Measurements from ENCODE around the gene TEX14. TPM values are rescaled to one million over a fixed set of nuclear protein-coding genes. Genes with fewer than 3 reads are reported as not detected.

TEX14 gene
- polyA plus RNA-seq, 1 donor (not counting 4 experiments of a cell fraction or from before 2014, with no cell fraction given), result 0.16 TPM

GRCh38 chr17:58521680-58522079, 170.2 kb downstream of the TEX14 start:
- H3K4me3 ChIP-seq (ENCODE audit: control insufficient read depth in 2 of 3, extremely low read depth in 1 of 3, insufficient read depth in 2 of 3, low read depth in 1 of 3, low read length in 3 of 3), result no peak overlapping the region
- H3K79me2 ChIP-seq (ENCODE audit: control insufficient read depth, insufficient read depth, low read length), result no peaks in the 10 kb centered on the region
- no peaks in the 10 kb centered on the region for H3K9me3 ChIP-seq (ENCODE audit: control insufficient read depth, low read depth, low read length)
- no peak overlapping the region for H3K27ac ChIP-seq (ENCODE audit: control insufficient read depth, insufficient read depth, low read length)
- H4K20me1 ChIP-seq (ENCODE audit: control insufficient read depth, extremely low read depth, insufficient read depth, low read length), result no peaks in the 10 kb centered on the region
- TF ChIP-seq EZH2 (IDR thresholded peaks at IDR 0.05; ENCODE audit: low read length), result no peak
- no peak for TF ChIP-seq CTCF (optimal IDR thresholded peaks at IDR 0.05 in 1 of 3, IDR thresholded peaks at IDR 0.05 in 1 of 3, conservative IDR thresholded peaks at IDR 0.05 in 1 of 3; ENCODE audit: extremely low read depth in 1 of 3, insufficient read depth in 2 of 3, low read length in 3 of 3)
- no peak for FAIRE-seq
- no peaks in the 10 kb centered on the region for H3K27me3 ChIP-seq (ENCODE audit: control insufficient read depth, extremely low read depth, insufficient read depth, low read length)
- H3K36me3 ChIP-seq (ENCODE audit: control insufficient read depth in 2 of 2, extremely low read depth in 1 of 2, insufficient read depth in 2 of 2, low read length in 2 of 2), result no peaks in the 10 kb centered on the region
- no peak overlapping the region for H3K9ac ChIP-seq (ENCODE audit: control insufficient read depth, extremely low read depth, insufficient read depth, low read length)
- H3K9me1 ChIP-seq (ENCODE audit: control insufficient read depth, extremely low read depth, insufficient read depth, low read length), result no peaks in the 10 kb centered on the region
- DNase-seq (ENCODE audit: low read depth, low spot score), result no peak
- dilution Hi-C loops (cut with MboI; ENCODE audit: extremely low pct_ligation_motif_present, low sequenced_read_pairs), result no loop called here
- H3K4me2 ChIP-seq (ENCODE audit: control insufficient read depth, extremely low read depth, insufficient read depth, low read depth, low read length), result no peak overlapping the region
- H3K4me1 ChIP-seq (ENCODE audit: control insufficient read depth, extremely low read depth, insufficient read depth, low read length), result peaks cover 36% of the 10 kb centered on the region
- peak overlapping the region; percentile 36 for H2AFZ ChIP-seq (ENCODE audit: control insufficient read depth, low read length)

GRCh38 chr17:58520843-58521430, 170.9 kb downstream of the TEX14 start:
- no peak overlapping the region for H3K4me2 ChIP-seq (ENCODE audit: control insufficient read depth, extremely low read depth, insufficient read depth, low read depth, low read length)

More at GRCh38 chr17:58520843-58521430, 170.9 kb downstream of the TEX14 start:
- Histone ChIP-seq H3K9me1 (ENCODE audit: control insufficient read depth, extremely low read depth, insufficient read depth, low read length) (no peaks in the 10 kb centered on the region), H3K36me3 (ENCODE audit: control insufficient read depth in 2 of 2, extremely low read depth in 1 of 2, insufficient read depth in 2 of 2, low read length in 2 of 2) (no peaks in the 10 kb centered on the region), H3K27me3 (ENCODE audit: control insufficient read depth, extremely low read depth, insufficient read depth, low read length) (no peaks in the 10 kb centered on the region), H3K79me2 (ENCODE audit: control insufficient read depth, insufficient read depth, low read length) (no peaks in the 10 kb centered on the region), H3K9me3 (ENCODE audit: control insufficient read depth, low read depth, low read length) (no peaks in the 10 kb centered on the region), H3K4me3 (ENCODE audit: control insufficient read depth in 2 of 3, extremely low read depth in 1 of 3, insufficient read depth in 2 of 3, low read depth in 1 of 3, low read length in 3 of 3) (no peak overlapping the region), H4K20me1 (ENCODE audit: control insufficient read depth, extremely low read depth, insufficient read depth, low read length) (no peaks in the 10 kb centered on the region), H3K27ac (ENCODE audit: control insufficient read depth, insufficient read depth, low read length) (no peak overlapping the region), H2AFZ (ENCODE audit: control insufficient read depth, low read length) (no peak overlapping the region), H3K4me1 (ENCODE audit: control insufficient read depth, extremely low read depth, insufficient read depth, low read length) (peaks cover 31% of the 10 kb centered on the region), H3K9ac (ENCODE audit: control insufficient read depth, extremely low read depth, insufficient read depth, low read length) (no peak overlapping the region)
- dilution Hi-C loops (cut with MboI; ENCODE audit: extremely low pct_ligation_motif_present, low sequenced_read_pairs), result no loop called here
- FAIRE-seq, result no peak
- TF ChIP-seq CTCF (optimal IDR thresholded peaks at IDR 0.05 in 1 of 3, IDR thresholded peaks at IDR 0.05 in 1 of 3, conservative IDR thresholded peaks at IDR 0.05 in 1 of 3; ENCODE audit: extremely low read depth in 1 of 3, insufficient read depth in 2 of 3, low read length in 3 of 3) (peak; percentile 28 to 49 (median 34)), EZH2 (IDR thresholded peaks at IDR 0.05; ENCODE audit: low read length) (no peak)
- DNase-seq (ENCODE audit: low read depth, low spot score), result no peak

All from keratinocyte (primary cell).